MM.1S (cell line): Measurements from ENCODE around the gene EMID1.

Source experiments
- DNase-seq: peaks from one replicate; pipeline ENCODE4 v3.0.0-alpha.2; 2015
- H2AFZ ChIP-seq: fragments of 300-600 bp; sonication (generic); 2 replicates; pipeline ENCODE4 v1.6.0; 2016; ENCODE audit warnings: antibody characterized with exemption, low read length
- H3F3A ChIP-seq: fragments of 300-600 bp; sonication (generic); 2 replicates; pipeline ENCODE4 v1.6.1; 2016; ENCODE audit warnings: mild to moderate bottlenecking, antibody characterized with exemption, low read length, moderate library complexity, mixed read lengths; ENCODE audit not compliant: insufficient read depth
- H3K27ac ChIP-seq: fragments of 300-600 bp; sonication (generic); 2 replicates; pipeline ENCODE4 v1.5.1; 2016; ENCODE audit warnings: mild to moderate bottlenecking, low read length
- H3K27me3 ChIP-seq: fragments of 300-600 bp; sonication (generic); replicated peaks from 2 replicates; pipeline ENCODE4 v1.6.0; 2016; ENCODE audit warnings: low read length; ENCODE audit not compliant: insufficient read depth
- H3K36me3 ChIP-seq: fragments of 300-600 bp; sonication (generic); replicated peaks from 2 replicates; pipeline ENCODE4 v1.6.1; 2016; ENCODE audit warnings: mild to moderate bottlenecking, low read length, mixed read lengths; ENCODE audit not compliant: insufficient read depth
- H3K4me1 ChIP-seq: fragments of 300-600 bp; sonication (generic); 2 replicates; pipeline ENCODE4 v1.6.1; 2016; ENCODE audit warnings: low read length, mixed read lengths
- H3K4me2 ChIP-seq: fragments of 300-600 bp; sonication (generic); 2 replicates; pipeline ENCODE4 v1.6.0; 2016; ENCODE audit warnings: low read depth, low read length
- H3K4me3 ChIP-seq: fragments of 300-600 bp; sonication (generic); 2 replicates; pipeline ENCODE4 v1.5.1; 2016; ENCODE audit warnings: low read length, mixed read lengths
- H3K79me2 ChIP-seq: fragments of 300-600 bp; sonication (generic); 2 replicates; pipeline ENCODE4 v1.6.1; 2016; ENCODE audit warnings: mixed run types, low read length, mixed read lengths
- H3K9ac ChIP-seq: fragments of 300-600 bp; sonication (generic); 2 replicates; pipeline ENCODE4 v1.6.1; 2016; ENCODE audit warnings: low read length, mixed read lengths
- H3K9me2 ChIP-seq: fragments of 300-600 bp; sonication (generic); replicated peaks from 2 replicates; pipeline ENCODE4 v1.6.1; 2016; ENCODE audit warnings: mild to moderate bottlenecking, low read length, mixed read lengths; ENCODE audit not compliant: insufficient read depth
- H3K9me3 ChIP-seq: fragments of 300-600 bp; sonication (generic); replicated peaks from 2 replicates; pipeline ENCODE4 v1.6.1; 2016; ENCODE audit warnings: mild to moderate bottlenecking, low read length, mixed read lengths; ENCODE audit not compliant: insufficient read depth
- H4K20me1 ChIP-seq: fragments of 300-600 bp; sonication (generic); 2 replicates; pipeline ENCODE4 v1.6.1; 2016; ENCODE audit warnings: mild to moderate bottlenecking, low read length, moderate library complexity, mixed read lengths; ENCODE audit not compliant: insufficient read depth
- EZH2 ChIP-seq: fragments of 300-600 bp; sonication (generic); optimal IDR thresholded peaks from 2 replicates; pipeline ENCODE3; 2017; ENCODE audit warnings: low read depth, mild to moderate bottlenecking, antibody characterized with exemption, low read length, mixed read lengths
- EZH2phosphoT487 ChIP-seq: fragments of 300-600 bp; sonication (generic); IDR thresholded peaks from 2 replicates; pipeline ENCODE4 v1.6.1; 2018; ENCODE audit warnings: antibody characterized with exemption, low read length
- TF ChIP-seq, protein P1 (sequence below): fragments of 300-600 bp; sonication (generic); IDR thresholded peaks from 2 replicates; pipeline ENCODE4 v1.5.1; 2016; ENCODE audit warnings: antibody characterized with exemption, low read length, mixed read lengths

Gene EMID1

DNA sequence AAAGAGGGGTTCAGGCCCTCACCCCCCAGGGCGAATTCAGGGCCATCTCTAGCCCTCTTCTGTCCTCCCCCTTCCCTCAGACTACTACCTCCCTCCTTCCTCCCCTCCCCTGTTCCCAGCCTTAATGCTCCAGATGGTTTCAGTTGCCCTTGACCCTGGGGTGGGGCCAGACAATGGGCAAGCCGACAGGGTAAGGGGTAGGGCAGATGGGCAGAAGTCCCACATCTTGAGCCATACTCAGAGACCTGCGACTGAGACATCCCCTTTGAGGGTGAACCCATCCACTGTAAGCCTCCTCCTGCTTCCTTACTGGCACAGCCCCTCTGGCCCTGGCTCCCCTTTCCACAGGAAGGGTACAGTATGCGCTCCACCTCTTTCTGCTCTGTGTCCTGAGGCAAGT lies 60.2 kb downstream of the EMID1 start:
- peaks cover 20% of the 10 kb centered on the region for H4K20me1 ChIP-seq
- H3K27me3 ChIP-seq = no peaks in the 10 kb centered on the region
- TF ChIP-seq, protein P1, sequence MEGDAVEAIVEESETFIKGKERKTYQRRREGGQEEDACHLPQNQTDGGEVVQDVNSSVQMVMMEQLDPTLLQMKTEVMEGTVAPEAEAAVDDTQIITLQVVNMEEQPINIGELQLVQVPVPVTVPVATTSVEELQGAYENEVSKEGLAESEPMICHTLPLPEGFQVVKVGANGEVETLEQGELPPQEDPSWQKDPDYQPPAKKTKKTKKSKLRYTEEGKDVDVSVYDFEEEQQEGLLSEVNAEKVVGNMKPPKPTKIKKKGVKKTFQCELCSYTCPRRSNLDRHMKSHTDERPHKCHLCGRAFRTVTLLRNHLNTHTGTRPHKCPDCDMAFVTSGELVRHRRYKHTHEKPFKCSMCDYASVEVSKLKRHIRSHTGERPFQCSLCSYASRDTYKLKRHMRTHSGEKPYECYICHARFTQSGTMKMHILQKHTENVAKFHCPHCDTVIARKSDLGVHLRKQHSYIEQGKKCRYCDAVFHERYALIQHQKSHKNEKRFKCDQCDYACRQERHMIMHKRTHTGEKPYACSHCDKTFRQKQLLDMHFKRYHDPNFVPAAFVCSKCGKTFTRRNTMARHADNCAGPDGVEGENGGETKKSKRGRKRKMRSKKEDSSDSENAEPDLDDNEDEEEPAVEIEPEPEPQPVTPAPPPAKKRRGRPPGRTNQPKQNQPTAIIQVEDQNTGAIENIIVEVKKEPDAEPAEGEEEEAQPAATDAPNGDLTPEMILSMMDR = no peak
- TF ChIP-seq EZH2 (no peak), EZH2phosphoT487 (no peak)
- H2AFZ ChIP-seq = no peak overlapping the region
- H3K4me1 ChIP-seq = peaks cover 15% of the 10 kb centered on the region
- H3K4me2 ChIP-seq = peak overlapping the region; percentile 99; the same call in 1 of the 2 replicates
- no peak for DNase-seq
- no peak overlapping the region for H3K9ac ChIP-seq
- 0 out of 2 replicates have a peak, but pooled peaks cover 8% of the 10 kb centered on the region for H3F3A ChIP-seq
- H3K9me2 ChIP-seq = no peaks in the 10 kb centered on the region
- H3K79me2 ChIP-seq = peaks cover 55% of the 10 kb centered on the region
- H3K9me3 ChIP-seq = no peaks in the 10 kb centered on the region
- peaks cover 2% of the 10 kb centered on the region; the same call in 1 of the 2 replicates for H3K36me3 ChIP-seq
- no peak overlapping the region for H3K4me3 ChIP-seq
- H3K27ac ChIP-seq = no peak overlapping the region

- H4K20me1 ChIP-seq = peaks cover 28% of the 10 kb centered on the region
- H3K9me3 ChIP-seq = no peaks in the 10 kb centered on the region
- peak overlapping the region; percentile 100 for H3K9ac ChIP-seq
- peaks cover 21% of the 10 kb centered on the region for H3K4me1 ChIP-seq
- peak overlapping the region; percentile 82 for H2AFZ ChIP-seq
- H3K27ac ChIP-seq = peak overlapping the region; percentile 89; the same call in 1 of the 2 replicates
- 0 out of 2 replicates have a peak, but pooled peaks cover 8% of the 10 kb centered on the region for H3F3A ChIP-seq
- H3K27me3 ChIP-seq = no peaks in the 10 kb centered on the region
- peak overlapping the region; percentile 87 for H3K4me3 ChIP-seq
- no peaks in the 10 kb centered on the region for H3K9me2 ChIP-seq
- no peak for DNase-seq
- TF ChIP-seq EZH2phosphoT487 (no peak), EZH2 (no peak)
- TF ChIP-seq, protein P1 = no peak
- H3K4me2 ChIP-seq = peak overlapping the region; percentile 99
- H3K36me3 ChIP-seq = peaks cover 2% of the 10 kb centered on the region
- peaks cover 64% of the 10 kb centered on the region for H3K79me2 ChIP-seq
Observed at GRCh38 chr22:29266564-29267461, 61.1 kb downstream of the EMID1 start.

DNA sequence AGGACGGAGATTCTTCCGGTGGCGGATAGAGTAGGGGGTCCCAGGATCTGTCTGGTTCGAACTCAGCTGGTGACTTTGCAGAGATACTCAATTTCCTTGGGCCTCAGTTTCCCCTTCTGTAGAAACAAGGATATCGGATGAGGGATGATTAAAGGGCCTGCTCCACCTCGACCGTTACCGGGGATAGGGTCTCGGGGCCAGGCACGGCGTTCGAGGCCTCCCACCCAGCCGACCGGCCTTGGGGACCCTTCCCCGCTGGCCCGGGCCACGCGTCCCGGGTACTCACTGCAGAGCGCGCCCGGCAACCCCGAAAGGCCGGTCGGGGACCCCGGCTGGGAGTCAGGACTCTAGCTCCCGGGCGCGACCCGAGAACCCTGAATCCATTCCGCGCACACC lies 61.8 kb downstream of the EMID1 start:
- peaks cover 35% of the 10 kb centered on the region for H4K20me1 ChIP-seq
- H3K9ac ChIP-seq = peak overlapping the region; percentile 100
- TF ChIP-seq, protein P1 = no peak
- no peak for TF ChIP-seq EZH2phosphoT487
- no peak for TF ChIP-seq EZH2
- no peaks in the 10 kb centered on the region for H3K9me3 ChIP-seq
- peak overlapping the region; percentile 82 for H2AFZ ChIP-seq
- no peaks in the 10 kb centered on the region for H3K27me3 ChIP-seq
- H3F3A ChIP-seq = 0 out of 2 replicates have a peak, but pooled peaks cover 8% of the 10 kb centered on the region
- peaks cover 21% of the 10 kb centered on the region for H3K4me1 ChIP-seq
- H3K4me2 ChIP-seq = peak overlapping the region; percentile 99
- peaks cover 2% of the 10 kb centered on the region for H3K36me3 ChIP-seq
- peak overlapping the region; percentile 87 for H3K4me3 ChIP-seq
- peaks cover 70% of the 10 kb centered on the region for H3K79me2 ChIP-seq
- no peak for DNase-seq
- no peaks in the 10 kb centered on the region for H3K9me2 ChIP-seq
- peak overlapping the region; percentile 89 for H3K27ac ChIP-seq
